MM.1S (cell line): ENCODE measurements around the gene ATP2A3.

Experiments
- CTCF ChIP-seq: fragments of 300-600 bp; sonication (generic); IDR thresholded peaks from 2 replicates; pipeline ENCODE4 v1.5.1; 2016; ENCODE audit warnings: antibody characterized with exemption, low read length, mixed read lengths
- EZH2 ChIP-seq: fragments of 300-600 bp; sonication (generic); optimal IDR thresholded peaks from 2 replicates; pipeline ENCODE3; 2017; ENCODE audit warnings: low read depth, mild to moderate bottlenecking, antibody characterized with exemption, low read length, mixed read lengths

- no peak for TF ChIP-seq CTCF
- no peak for TF ChIP-seq EZH2
Observed at GRCh38 chr17:3925684-3926485, 38.4 kb downstream of the ATP2A3 start.
